Measurements from ENCODE around the gene ARHGDIG. TPM values are rescaled to one million over a fixed set of nuclear protein-coding genes. Genes with fewer than 3 reads are reported as not detected.

Gene ARHGDIG
- total and polyA plus RNA-seq, 2 of the 4 experiments (the other 2 are of a cell fraction) = 0.24 to 0.36 TPM

- Histone ChIP-seq H3K4me1 (ENCODE audit: control insufficient read depth, insufficient read depth, low read length) (no peaks in the 10 kb centered on the region), H2BK15ac (ENCODE audit: low read depth, low read length) (no peak overlapping the region), H4K91ac (ENCODE audit: insufficient read depth, low read depth, low read length) (no peak overlapping the region), H2BK120ac (ENCODE audit: low read depth, low read length) (no peak overlapping the region), H2AK5ac (ENCODE audit: low read depth, low read length) (no peak overlapping the region), H3K36me3 (ENCODE audit: control insufficient read depth, insufficient read depth, low read length) (peaks cover 37% of the 10 kb centered on the region), H3K9me3 (ENCODE audit: control insufficient read depth, insufficient read depth, low read length) (no peaks in the 10 kb centered on the region), H2AK9ac (replicated peaks; ENCODE audit: low read depth, low read length, poor library complexity) (peak overlapping the region; percentile 87), H2BK5ac (ENCODE audit: low read depth, low read length, poor library complexity, severe bottlenecking) (no peak overlapping the region), H4K8ac (ENCODE audit: low read depth in 2 of 2, low read length in 2 of 2) (no peak overlapping the region), H3K4ac (ENCODE audit: low read depth, low read length) (no peak overlapping the region), H3K4me3 (ENCODE audit: insufficient read depth, low read depth, low read length) (no peak overlapping the region), H3K27ac (ENCODE audit: insufficient read depth, low read length) (no peak overlapping the region), H3K79me1 (ENCODE audit: low read depth in 1 of 2, low read length in 2 of 2) (peaks cover 0 to 6% of the 10 kb centered on the region in 2 experiments; a peak in 2 of 4 replicates), H3K18ac (ENCODE audit: low read depth, low read length) (no peak overlapping the region), H3K4me2 (ENCODE audit: low read depth, low read length) (no peak overlapping the region), H3K9me1 (ENCODE audit: insufficient read depth, low read length) (no peaks in the 10 kb centered on the region), H2BK20ac (ENCODE audit: low read depth, low read length) (no peak overlapping the region), H3K9ac (ENCODE audit: low read depth, low read length) (no peak overlapping the region), H4K5ac (ENCODE audit: low read depth, low read length) (no peak overlapping the region), H3K56ac (ENCODE audit: extremely low read depth, insufficient read depth, low read length) (no peak overlapping the region), H3K23ac (ENCODE audit: low read depth, low read length) (no peak overlapping the region), H2AFZ (replicated peaks; ENCODE audit: low read length, poor library complexity) (peak overlapping the region; percentile 56), H3K14ac (replicated peaks; ENCODE audit: low read depth, low read length) (no peak overlapping the region), H4K20me1 (ENCODE audit: insufficient read depth, low read length) (no peaks in the 10 kb centered on the region; the same call in 1 of the 2 replicates), H3K27me3 (ENCODE audit: control insufficient read depth, insufficient read depth, low read length) (no peaks in the 10 kb centered on the region)
- intact Hi-C loops (cut with micrococcal nuclease) (no loop called here), dilution Hi-C loops (cut with HindIII; ENCODE audit: low sequenced_read_pairs, unreplicated experiment) (no loop called here), in situ Hi-C loops (cut with MboI; ENCODE audit: low sequenced_read_pairs) (no loop called here)
- no TSS peak for BruUV-seq (replicated peaks)
- ChIA-PET CTCF (no interaction called here), POLR2A (ENCODE audit: unreplicated experiment) (no interaction called here)
- WGBS, 2 experiments (ENCODE audit: extremely low coverage in 2 of 2, insufficient read length in 1 of 2) = 100% methylated on average over 1 of the region's 14 CpGs; no CpG with 5 or more reads in 1 of the 2 experiments
- no peak for DNase-seq
- no peak for ATAC-seq (ENCODE audit: low read depth)
- TF ChIP-seq, protein P1, sequence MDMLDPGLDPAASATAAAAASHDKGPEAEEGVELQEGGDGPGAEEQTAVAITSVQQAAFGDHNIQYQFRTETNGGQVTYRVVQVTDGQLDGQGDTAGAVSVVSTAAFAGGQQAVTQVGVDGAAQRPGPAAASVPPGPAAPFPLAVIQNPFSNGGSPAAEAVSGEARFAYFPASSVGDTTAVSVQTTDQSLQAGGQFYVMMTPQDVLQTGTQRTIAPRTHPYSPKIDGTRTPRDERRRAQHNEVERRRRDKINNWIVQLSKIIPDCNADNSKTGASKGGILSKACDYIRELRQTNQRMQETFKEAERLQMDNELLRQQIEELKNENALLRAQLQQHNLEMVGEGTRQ (IDR thresholded peaks at IDR 0.05; ENCODE audit: low read depth, low read length) = no peak
- TF ChIP-seq FOS (IDR thresholded peaks at IDR 0.05; ENCODE audit: low read depth, low read length) (no peak), MAFK (IDR thresholded peaks at IDR 0.05; ENCODE audit: low read depth, low read length) (no peak), MXI1 (IDR thresholded peaks at IDR 0.05; ENCODE audit: borderline replicate concordance, low read depth, low read length) (no peak), ELK1 (IDR thresholded peaks at IDR 0.05; ENCODE audit: borderline replicate concordance, low read depth, low read length) (no peak), MAZ (IDR thresholded peaks at IDR 0.05; ENCODE audit: borderline replicate concordance, low read depth, low read length) (no peak), RCOR1 (IDR thresholded peaks at IDR 0.05; ENCODE audit: insufficient replicate concordance, low read length) (no peak), BHLHE40 (IDR thresholded peaks at IDR 0.05; ENCODE audit: low read depth, low read length) (no peak), POLR2A (IDR thresholded peaks at IDR 0.05; ENCODE audit: low read depth, low read length) (no peak), SMC3 (IDR thresholded peaks at IDR 0.05; ENCODE audit: low read depth, low read length) (no peak), RFX5 (IDR thresholded peaks at IDR 0.05; ENCODE audit: low read depth, low read length) (no peak), RAD21 (IDR thresholded peaks at IDR 0.05; ENCODE audit: low read length) (no peak), CEBPB (IDR thresholded peaks at IDR 0.05; ENCODE audit: low read depth, low read length) (no peak), CHD1 (IDR thresholded peaks at IDR 0.05; ENCODE audit: low read depth, low read length) (no peak), NFE2L2 (IDR thresholded peaks at IDR 0.05; ENCODE audit: low read depth, low read length) (no peak), CTCF (conservative IDR thresholded peaks at IDR 0.05; ENCODE audit: low read depth, low read length) (no peak)
Measured at GRCh38 chr16:296276-296675, 15.9 kb downstream of the ARHGDIG start.
